Heart left ventricle (tissue), 13 donors: ENCODE results near the gene CAND2.

Experiments
- CTCF ChIP-seq, 12 donors: fragments of 200-600 bp; sonication (generic) in 4 of 12; IDR thresholded peaks; one replicate each; pipeline versions ENCODE4 v1.5.0 to v1.8.0; 2018 to 2022; ENCODE audit warnings: antibody characterized with exemption in 12 of 12, mild to moderate bottlenecking in 5 of 12
- POLR2A ChIP-seq, 2 donors: fragments of 450-650 bp; IDR thresholded peaks; one replicate each; pipeline ENCODE4 v1.6.1; 2017; ENCODE audit warnings: antibody characterized with exemption in 2 of 2, mild to moderate bottlenecking in 2 of 2, moderate library complexity in 2 of 2
- donor health status: ischemic (EF 13 %, LVEDD 7.1; RV severe dilation, severe dysfunction).
- donor health status: DM: no; HTN: yes; CAD: no.
- donor health status: DM: no; HTN: no; CAD: no.
- donor health status: ischemic (EF 25% LVEDD 6.9; RV normal size, moderate dysfunction).
- donor health status: ischemic (EF 25% LVEDD 5.7; RV mildly dilated, moderate dysfunction).
- donor health status: ischemic (EF 35%, LVEDD 5.7; RV mildly dilated, moderate dysfunction).
- donor health status: nonischemic (EF 11% LVEDD 7.7; RV severe dilation, severe dysfunction).
- donor health status: DM: yes; HTN: yes; CAD: no.
- donor health status: PGD.
- donor health status: ischemic (EF 29% LVEDD 5.4; RV normal size, mild dysfunction).
- donor health status: nonischemic (EF 23%, LVEDD 6.1; RV moderate dilation, normal function).

GRCh38 chr3:12782172-12782815 lies 14.2 kb upstream of the CAND2 start:
- TF ChIP-seq POLR2A (IDR thresholded peaks at IDR 0.05): no peak
- TF ChIP-seq CTCF (IDR thresholded peaks at IDR 0.05): no peak
